NCI-H2081 (cell line): ENCODE measurements around the gene SNTG2.

Experiments
- DNase-seq, 2 experiments: peaks; one replicate each; lab custom pipeline; 2025; lab: John Stamatoyannopoulos, UW

Gene SNTG2

GRCh38 chr2:1283020-1283801 is 332.6 kb downstream of the SNTG2 start:
- DNase-seq = no peak

GRCh38 chr2:1283871-1284270 is 333.2 kb downstream of the SNTG2 start:
- no peak for DNase-seq

- DNase-seq = no peak
Measured at GRCh38 chr2:1286929-1287328, 336.3 kb downstream of the SNTG2 start.

- DNase-seq = no peak
Measured at GRCh38 chr2:1287427-1287826, 336.8 kb downstream of the SNTG2 start.

DNA sequence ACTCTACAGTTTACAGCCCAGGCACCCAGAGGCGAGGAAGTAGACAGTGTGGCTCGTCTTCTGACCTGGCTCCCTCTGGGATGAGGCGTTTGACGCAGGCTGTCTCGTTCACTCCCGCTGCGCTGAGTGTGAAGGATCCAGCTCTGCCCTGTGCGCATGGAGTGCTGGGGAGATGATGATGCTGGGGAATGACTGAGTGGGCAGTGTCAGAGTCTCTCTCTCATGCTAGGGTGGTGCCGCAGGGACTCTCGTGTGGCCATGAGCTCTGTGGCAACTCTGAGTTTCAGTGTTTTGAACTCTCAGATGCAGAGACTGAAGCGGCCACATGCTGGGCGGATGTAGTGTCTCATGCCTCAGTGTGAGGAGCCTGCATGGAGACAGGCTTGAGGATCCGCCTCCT is 344.3 kb downstream of the SNTG2 start:
- DNase-seq = no peak

- no peak for DNase-seq
Measured at GRCh38 chr2:1295740-1296139, 345.1 kb downstream of the SNTG2 start.

GRCh38 chr2:1297372-1298159 is 346.9 kb downstream of the SNTG2 start:
- no peak for DNase-seq

GRCh38 chr2:1299043-1299442 is 348.4 kb downstream of the SNTG2 start:
- DNase-seq = no peak

DNA sequence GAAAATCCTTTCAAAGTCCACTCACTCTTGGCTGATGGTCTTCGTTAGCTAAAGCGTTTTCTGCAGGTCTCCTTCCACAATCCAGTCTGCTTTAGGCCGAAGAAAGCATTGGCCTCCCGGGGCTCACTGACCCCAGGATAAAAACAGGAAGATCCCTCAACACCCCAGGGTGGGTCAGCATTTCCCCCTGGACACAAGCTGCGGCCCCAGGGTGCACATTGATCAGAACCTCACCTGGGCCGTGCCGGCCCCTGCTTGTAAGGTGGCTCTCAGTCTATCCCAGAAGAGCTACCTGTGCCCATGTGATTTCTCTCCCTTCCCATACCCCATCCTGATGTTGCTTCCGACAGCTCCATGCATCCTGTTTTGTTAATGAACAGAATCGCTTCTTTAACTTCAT is 349.6 kb downstream of the SNTG2 start:
- DNase-seq = no peak

- DNase-seq = no peak
Measured at GRCh38 chr2:1301056-1301455, 350.4 kb downstream of the SNTG2 start.

- no peak for DNase-seq
Measured at GRCh38 chr2:1305342-1306013, 354.8 kb downstream of the SNTG2 start.

- DNase-seq = no peak
Measured at GRCh38 chr2:1306014-1306686, 355.5 kb downstream of the SNTG2 start.

DNA sequence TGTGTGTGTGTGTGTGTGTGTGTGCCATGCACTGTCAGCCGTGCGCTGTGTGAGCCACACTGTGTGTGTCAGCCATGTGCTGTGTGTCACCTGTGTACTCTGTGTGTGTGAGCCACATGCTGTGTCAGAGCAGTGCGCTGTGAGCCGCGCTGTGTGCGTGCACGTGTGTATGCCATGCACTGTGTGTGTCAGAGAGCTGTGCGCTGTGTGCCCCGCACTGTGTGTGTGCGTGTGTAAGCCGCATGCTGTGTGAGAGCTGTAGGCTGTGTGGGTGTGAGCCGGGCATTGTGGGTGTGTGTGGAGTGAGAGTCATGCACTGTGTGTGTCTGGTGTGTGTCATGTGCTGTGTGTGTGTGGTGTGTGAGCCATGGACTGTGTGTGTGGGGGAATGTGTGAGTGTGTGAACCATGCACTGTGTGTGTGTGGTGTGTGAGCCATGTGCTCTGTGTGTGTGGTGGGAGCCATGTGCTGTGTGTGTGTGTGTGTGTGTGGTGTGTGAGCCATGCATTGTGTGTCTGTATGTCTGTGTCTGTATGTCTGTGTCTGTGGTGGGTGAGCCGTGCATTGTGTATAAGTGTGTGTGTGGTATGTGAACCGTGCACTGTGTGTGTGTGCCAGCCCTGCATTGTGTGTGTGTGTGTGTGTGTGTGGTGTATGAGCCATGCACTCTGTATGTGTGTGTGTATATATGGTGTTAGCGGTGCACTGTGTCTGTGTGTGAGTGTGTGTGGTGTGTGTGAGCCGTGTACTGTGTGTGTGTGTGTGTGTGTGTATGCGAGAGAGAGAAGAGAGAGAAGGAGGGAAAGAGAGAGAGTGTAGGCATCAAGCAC is 356.3 kb downstream of the SNTG2 start:
- DNase-seq = no peak

GRCh38 chr2:1307670-1308069 is 357.0 kb downstream of the SNTG2 start:
- DNase-seq = no peak

DNA sequence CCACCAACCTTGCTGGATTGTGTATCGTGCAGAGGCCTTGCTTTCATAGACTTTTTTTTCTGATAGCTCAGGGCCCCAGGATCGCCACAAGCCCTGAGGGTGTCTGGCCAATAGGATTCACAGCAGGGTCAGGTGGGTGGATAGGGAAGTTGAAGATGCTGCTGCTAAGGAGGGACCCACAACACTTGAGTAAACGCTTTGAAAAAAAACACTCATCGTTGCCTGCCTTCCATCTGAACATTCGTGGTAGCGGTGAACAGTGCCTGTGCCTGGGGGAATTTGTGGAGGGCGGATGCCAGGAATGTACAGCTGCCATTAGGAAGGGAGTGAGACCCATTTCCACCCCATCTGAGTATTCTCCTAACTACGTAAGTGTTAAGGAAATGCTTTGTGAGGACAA is 358.0 kb downstream of the SNTG2 start:
- no peak for DNase-seq

- no peak for DNase-seq
Measured at GRCh38 chr2:1309507-1309906, 358.9 kb downstream of the SNTG2 start.

GRCh38 chr2:1310202-1310601 is 359.6 kb downstream of the SNTG2 start:
- no peak for DNase-seq

GRCh38 chr2:1310866-1311265 is 360.2 kb downstream of the SNTG2 start:
- no peak for DNase-seq

DNA sequence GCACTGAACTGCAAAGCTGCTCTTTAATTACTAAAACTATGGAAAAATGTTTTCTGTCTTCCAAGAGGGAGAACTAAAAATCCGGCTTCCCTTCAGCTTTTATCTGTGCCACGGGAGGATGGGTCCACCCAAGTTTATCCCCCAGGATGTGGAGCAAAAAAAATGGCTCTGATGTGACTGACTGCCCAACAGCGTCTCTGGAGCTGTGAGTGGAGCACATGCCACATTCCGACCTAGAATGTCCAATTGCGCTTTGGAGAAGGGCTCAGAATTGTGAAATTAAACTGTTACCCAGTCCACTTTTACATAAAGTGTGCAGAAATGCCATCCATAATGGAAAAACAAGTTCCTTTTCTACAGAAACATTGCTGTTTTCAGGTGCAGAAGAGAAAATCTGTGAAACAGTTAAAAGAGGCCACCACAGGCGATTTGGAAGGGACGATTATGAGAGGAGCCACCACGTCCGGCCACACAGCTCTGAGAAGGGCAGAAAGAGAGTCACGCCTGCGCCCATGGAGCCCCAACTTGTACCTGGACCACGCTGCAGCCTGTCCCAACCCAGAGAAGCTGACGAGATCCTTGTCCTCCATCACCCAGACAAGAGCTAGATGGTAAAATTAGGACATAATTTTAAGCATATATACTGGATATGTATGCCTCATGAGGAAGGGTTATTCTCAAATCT is 362.7 kb downstream of the SNTG2 start:
- no peak for DNase-seq

GRCh38 chr2:1314254-1314653 is 363.6 kb downstream of the SNTG2 start:
- no peak for DNase-seq
